Hindlimb muscle (tissue), 1 donor: ENCODE results near the gene CELA2B. TPM values are rescaled to one million over a fixed set of nuclear protein-coding genes. Genes with fewer than 3 reads are reported as not detected.
A peak's percentile ranks its signal among the peaks of the same experiment; 100 is the strongest.

Source experiments
- DNase-seq: peaks from one replicate; pipeline ENCODE4 v3.0.0-alpha.2; 2013
- polyA plus RNA-seq: library from polyadenylated mRNA; unstranded; fragments of 120-200 nt; gene quantifications from one replicate; pipeline ENCODE4 v1.2.1, GENCODE V29; 2013; ENCODE audit not compliant: insufficient read length

Gene CELA2B
- polyA plus RNA-seq, 1 donor = 4.1 TPM

- DNase-seq = peak; percentile 100
Observed at GRCh38 chr1:15526490-15527339, 50.8 kb downstream of the CELA2B start, which contains the start of gene DNAJC16. TSS of gene DNAJC16 (plus strand) at chr1:15526848. CDS start at chr1:15529106, 2,258 bp downstream.

DNA sequence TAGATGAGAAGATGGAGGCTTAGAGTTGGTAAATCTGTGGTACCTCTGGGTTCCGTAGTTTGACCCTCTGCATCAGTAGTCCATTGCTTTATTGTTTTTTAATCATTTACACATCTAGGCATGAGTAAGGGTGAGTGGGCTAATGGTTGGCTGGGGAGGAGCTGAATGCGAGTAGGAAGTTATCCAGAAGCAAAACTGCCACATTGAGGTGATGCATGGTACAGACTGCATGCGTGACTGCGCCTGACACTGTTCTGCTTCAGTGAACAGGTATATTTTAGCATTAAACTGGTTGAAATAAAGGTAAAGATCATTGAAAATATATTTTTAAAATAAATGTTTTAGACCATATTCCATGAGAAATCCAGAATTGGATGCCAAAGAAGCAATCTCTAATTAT lies 55.1 kb downstream of the CELA2B start:
- no peak for DNase-seq

DNA sequence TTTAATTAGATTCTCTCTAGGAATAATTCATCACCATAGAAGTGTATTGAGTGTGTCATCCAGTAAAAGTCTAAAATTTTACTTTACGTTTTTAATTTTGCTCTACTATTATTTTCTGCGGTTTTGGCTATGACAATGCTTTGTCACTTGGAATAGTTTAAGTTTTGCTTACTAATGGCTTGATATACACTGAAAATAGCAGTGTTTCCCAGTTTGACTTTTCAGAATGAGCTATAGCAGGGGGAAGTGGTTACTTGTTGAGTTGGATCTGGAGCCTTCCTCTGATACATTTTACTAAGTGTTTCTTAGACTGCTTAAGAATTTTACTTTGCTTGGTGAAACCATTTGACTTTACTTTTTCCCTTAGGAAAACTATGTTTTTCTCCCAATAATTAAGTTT lies 55.8 kb downstream of the CELA2B start:
- no peak for DNase-seq

- DNase-seq = no peak
Observed at GRCh38 chr1:15538771-15539170, 62.9 kb downstream of the CELA2B start.

DNA sequence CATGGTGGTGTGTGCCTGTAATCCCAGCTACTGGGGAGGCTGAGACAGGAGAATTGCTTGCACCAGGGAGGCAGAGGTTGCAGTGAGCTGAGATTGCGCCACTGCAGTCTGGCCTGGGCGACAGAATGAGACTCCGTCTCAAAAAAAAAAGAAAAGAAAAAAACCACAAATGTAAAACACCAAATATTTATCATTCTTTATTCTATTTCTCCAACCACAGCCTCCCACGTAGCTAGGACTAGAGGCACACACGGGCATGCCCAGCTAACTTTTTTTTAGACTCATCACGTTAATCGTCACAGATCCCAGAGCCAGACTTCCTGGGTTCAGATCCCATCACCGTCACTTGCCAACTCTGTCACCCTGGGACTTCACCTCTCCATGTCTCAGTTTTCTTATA lies 64.3 kb downstream of the CELA2B start:
- no peak for DNase-seq

Other genes with a start within 250 kb of the CELA2B start
- 2.1 TPM for gene FHAD1, start 228.9 kb upstream of the CELA2B start, polyA plus RNA-seq
- 33.1 TPM for gene EFHD2, start 66.2 kb upstream of the CELA2B start, polyA plus RNA-seq
- 1.4 TPM for gene CTRC, start 37.7 kb upstream of the CELA2B start, polyA plus RNA-seq
- gene CELA2A, start 19.4 kb upstream of the CELA2B start, polyA plus RNA-seq = 0.84 TPM
- gene CASP9, start 48.1 kb downstream of the CELA2B start, polyA plus RNA-seq = 21.9 TPM
- 16.3 TPM for gene DNAJC16, start 50.7 kb downstream of the CELA2B start, polyA plus RNA-seq
- 3.4 TPM for gene AGMAT, start 108.9 kb downstream of the CELA2B start, polyA plus RNA-seq
- gene DDI2, start 141.4 kb downstream of the CELA2B start, polyA plus RNA-seq = 24.3 TPM
- gene PLEKHM2, start 208.2 kb downstream of the CELA2B start, polyA plus RNA-seq = 58.9 TPM